ENCODE results near the gene GAMT.

DNA sequence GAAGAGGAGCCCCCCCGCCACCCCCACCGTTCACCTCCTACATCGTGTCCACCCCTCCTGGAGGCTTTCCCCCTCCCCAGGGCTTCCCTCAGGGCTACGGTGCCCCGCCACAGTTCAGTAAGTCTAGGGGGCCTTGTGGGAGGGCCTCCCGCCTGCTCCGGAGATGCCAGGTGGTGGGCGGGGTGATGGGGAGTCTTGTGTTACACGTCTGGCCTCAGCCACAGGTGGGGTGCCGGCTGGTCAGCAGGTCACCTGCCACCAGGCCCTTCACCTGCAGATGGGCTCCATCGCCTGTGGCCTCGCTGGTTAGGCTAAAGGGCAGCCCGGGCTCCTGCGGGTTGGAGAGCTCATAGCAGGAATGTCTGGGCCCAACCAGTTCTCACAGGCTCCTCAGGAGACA is 28.9 kb upstream of the GAMT start:
- TF ChIP-seq TARDBP (IDR thresholded peaks at IDR 0.05) (no peak), ELF4 (IDR thresholded peaks at IDR 0.05) (no peak), BHLHE40 (IDR thresholded peaks at IDR 0.05; ENCODE audit: borderline replicate concordance) (no peak), FOXM1 (IDR thresholded peaks at IDR 0.05; ENCODE audit: borderline replicate concordance) (no peak), SP1 (IDR thresholded peaks at IDR 0.05) (no peak), HDGF (IDR thresholded peaks at IDR 0.05; ENCODE audit: borderline replicate concordance) (no peak), FOXK2 (IDR thresholded peaks at IDR 0.05) (no peak), FOXA1 (IDR thresholded peaks at IDR 0.05) (no peak), CTBP1 (IDR thresholded peaks at IDR 0.05; ENCODE audit: borderline replicate concordance) (no peak), ARNT (IDR thresholded peaks at IDR 0.05) (no peak), SUZ12 (IDR thresholded peaks at IDR 0.05) (no peak), NFRKB (IDR thresholded peaks at IDR 0.05) (no peak)
- TF ChIP-seq, protein P1, sequence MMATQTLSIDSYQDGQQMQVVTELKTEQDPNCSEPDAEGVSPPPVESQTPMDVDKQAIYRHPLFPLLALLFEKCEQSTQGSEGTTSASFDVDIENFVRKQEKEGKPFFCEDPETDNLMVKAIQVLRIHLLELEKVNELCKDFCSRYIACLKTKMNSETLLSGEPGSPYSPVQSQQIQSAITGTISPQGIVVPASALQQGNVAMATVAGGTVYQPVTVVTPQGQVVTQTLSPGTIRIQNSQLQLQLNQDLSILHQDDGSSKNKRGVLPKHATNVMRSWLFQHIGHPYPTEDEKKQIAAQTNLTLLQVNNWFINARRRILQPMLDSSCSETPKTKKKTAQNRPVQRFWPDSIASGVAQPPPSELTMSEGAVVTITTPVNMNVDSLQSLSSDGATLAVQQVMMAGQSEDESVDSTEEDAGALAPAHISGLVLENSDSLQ (IDR thresholded peaks at IDR 0.05), result no peak
